GM19438 (cell line): ENCODE results near the gene MPPED1.

Experiments used
- ATAC-seq: cut with Tn5 transposase; IDR thresholded peaks from one replicate; pipeline ENCODE4 v1.9.1; 2021; ENCODE audit warnings: low read depth; ENCODE audit not compliant: unreplicated experiment

The MPPED1 gene

GRCh38 chr22:43427296-43428004 is 15.6 kb downstream of the MPPED1 start:
- ATAC-seq = no peak

- no peak for ATAC-seq
Measured at GRCh38 chr22:43428005-43428485, 16.2 kb downstream of the MPPED1 start.

- ATAC-seq = no peak
Measured at GRCh38 chr22:43428521-43428920, 16.7 kb downstream of the MPPED1 start.

- no peak for ATAC-seq
Measured at GRCh38 chr22:43429426-43429825, 17.6 kb downstream of the MPPED1 start.

GRCh38 chr22:43431808-43432554 is 20.2 kb downstream of the MPPED1 start:
- no peak for ATAC-seq

GRCh38 chr22:43432883-43433415 is 21.1 kb downstream of the MPPED1 start:
- no peak for ATAC-seq

GRCh38 chr22:43433451-43434274 is 21.8 kb downstream of the MPPED1 start:
- ATAC-seq = no peak

GRCh38 chr22:43434275-43434927 is 22.6 kb downstream of the MPPED1 start:
- no peak for ATAC-seq

GRCh38 chr22:43434928-43435311 is 23.1 kb downstream of the MPPED1 start:
- no peak for ATAC-seq

- ATAC-seq = no peak
Measured at GRCh38 chr22:43435851-43436811, 24.3 kb downstream of the MPPED1 start.

GRCh38 chr22:43436868-43437267 is 25.1 kb downstream of the MPPED1 start:
- ATAC-seq = no peak

- ATAC-seq = no peak
Measured at GRCh38 chr22:43437871-43438475, 26.2 kb downstream of the MPPED1 start.

GRCh38 chr22:43438666-43439347 is 27.0 kb downstream of the MPPED1 start:
- ATAC-seq = no peak

GRCh38 chr22:43439368-43440103 is 27.7 kb downstream of the MPPED1 start:
- ATAC-seq = no peak

GRCh38 chr22:43440104-43440387 is 28.2 kb downstream of the MPPED1 start:
- ATAC-seq = no peak

GRCh38 chr22:43440556-43440955 is 28.7 kb downstream of the MPPED1 start:
- no peak for ATAC-seq

- ATAC-seq = no peak
Measured at GRCh38 chr22:43441216-43441615, 29.4 kb downstream of the MPPED1 start.

GRCh38 chr22:43441751-43442150 is 29.9 kb downstream of the MPPED1 start:
- no peak for ATAC-seq
